Activated naive CD8-positive, alpha-beta T cell (primary cell): Measurements from ENCODE around the gene IP6K2.
"Not testable (repeated sequence)": the region's sequence is repeated elsewhere in the genome, so short reads cannot be mapped to it uniquely, and the experiment has no call there.

Experiments used
- H3K27ac Mint-ChIP-seq: one replicate; pipeline ENCODE4 v1.8.0; 2021; ENCODE audit warnings: mixed read lengths
- H3K27me3 Mint-ChIP-seq: one replicate; pipeline ENCODE4 v1.8.0; 2021; ENCODE audit warnings: mixed read lengths
- H3K36me3 Mint-ChIP-seq: one replicate; pipeline ENCODE4 v1.8.0; 2021; ENCODE audit warnings: mixed read lengths
- H3K4me1 Mint-ChIP-seq: one replicate; pipeline ENCODE4 v1.8.0; 2021; ENCODE audit warnings: low read depth, mixed read lengths
- H3K4me3 Mint-ChIP-seq: one replicate; pipeline ENCODE4 v1.8.0; 2021; ENCODE audit warnings: mild to moderate bottlenecking, mixed read lengths
- H3K9me3 Mint-ChIP-seq: one replicate; pipeline ENCODE4 v1.8.0; 2021; ENCODE audit warnings: low read depth, mixed read lengths

Gene IP6K2, protein sequence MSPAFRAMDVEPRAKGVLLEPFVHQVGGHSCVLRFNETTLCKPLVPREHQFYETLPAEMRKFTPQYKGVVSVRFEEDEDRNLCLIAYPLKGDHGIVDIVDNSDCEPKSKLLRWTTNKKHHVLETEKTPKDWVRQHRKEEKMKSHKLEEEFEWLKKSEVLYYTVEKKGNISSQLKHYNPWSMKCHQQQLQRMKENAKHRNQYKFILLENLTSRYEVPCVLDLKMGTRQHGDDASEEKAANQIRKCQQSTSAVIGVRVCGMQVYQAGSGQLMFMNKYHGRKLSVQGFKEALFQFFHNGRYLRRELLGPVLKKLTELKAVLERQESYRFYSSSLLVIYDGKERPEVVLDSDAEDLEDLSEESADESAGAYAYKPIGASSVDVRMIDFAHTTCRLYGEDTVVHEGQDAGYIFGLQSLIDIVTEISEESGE

DNA sequence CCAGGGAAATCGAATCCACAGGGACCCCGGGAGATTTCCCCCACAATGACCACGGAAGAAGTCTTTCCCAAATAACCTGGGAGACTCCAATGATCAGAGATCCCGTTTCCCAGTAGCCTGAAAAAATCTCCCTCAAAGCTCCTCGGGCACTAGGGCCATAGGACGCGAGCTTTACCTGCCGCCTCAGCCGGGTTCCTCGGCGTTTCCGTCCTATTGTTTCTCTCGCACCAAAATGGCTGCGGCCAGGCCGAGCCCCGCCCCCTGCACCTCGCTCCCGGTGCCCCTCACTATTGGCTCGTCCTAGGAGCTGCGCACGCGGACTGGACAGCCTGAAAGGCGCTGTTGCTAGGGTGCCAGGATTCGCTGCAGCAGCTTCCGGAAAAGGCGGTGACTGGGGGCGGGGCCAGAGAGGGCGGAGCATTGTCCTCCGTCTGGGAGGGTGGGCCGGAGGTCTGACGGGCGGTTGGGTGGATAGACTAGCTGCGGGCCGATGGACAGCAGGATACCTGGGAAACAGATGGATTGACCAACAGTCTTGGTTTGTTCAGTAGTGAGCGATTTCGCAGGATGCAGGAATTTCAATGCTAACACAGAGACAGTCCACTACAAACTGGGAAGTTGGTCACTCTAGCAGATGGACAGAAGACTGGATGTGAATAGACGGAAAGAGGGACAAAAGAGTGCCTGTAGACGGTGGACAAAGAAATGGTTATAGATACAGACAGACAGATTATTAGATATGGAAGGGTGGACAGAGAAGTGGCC is at the start of gene IP6K2:
Gene IP6K2, minus strand, starts transcription at position 240 of the 765 bp plus-strand sequence. CDS start 21,930 bp downstream, outside the sequence.
- no peaks in the 10 kb centered on the region for H3K27me3 Mint-ChIP-seq
- peaks cover 36% of the 10 kb centered on the region for H3K4me1 Mint-ChIP-seq
- no peaks in the 10 kb centered on the region for H3K9me3 Mint-ChIP-seq
- H3K36me3 Mint-ChIP-seq = peaks cover 2% of the 10 kb centered on the region
- H3K27ac Mint-ChIP-seq = peak within 1 kb of the TSS; percentile 93
- H3K4me3 Mint-ChIP-seq = peak within 1 kb of the TSS; percentile 98

DNA sequence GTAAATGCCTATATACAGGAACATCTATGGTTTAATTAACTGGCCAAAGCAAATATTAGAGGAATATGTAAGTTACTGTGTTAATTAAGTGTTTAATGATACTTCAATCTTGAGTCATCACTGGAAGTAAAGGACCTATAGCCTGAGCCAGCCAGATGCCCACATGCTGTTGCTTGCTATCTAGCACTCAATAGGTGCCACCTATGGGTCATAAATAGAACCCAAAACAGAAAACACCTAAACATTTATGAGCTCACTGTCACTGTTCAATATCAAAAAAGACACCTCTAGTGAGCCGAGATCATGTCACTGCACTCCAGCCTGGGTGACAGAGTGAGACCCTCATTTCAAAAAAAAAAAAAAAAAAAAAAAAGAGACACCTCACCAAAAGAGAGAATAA is 48.4 kb upstream of the IP6K2 start:
- no peaks in the 10 kb centered on the region for H3K4me1 Mint-ChIP-seq
- no peak overlapping the region for H3K27ac Mint-ChIP-seq
- H3K4me3 Mint-ChIP-seq = no peak overlapping the region
- H3K27me3 Mint-ChIP-seq = no peaks in the 10 kb centered on the region
- H3K9me3 Mint-ChIP-seq = no peaks in the 10 kb centered on the region
- H3K36me3 Mint-ChIP-seq = peaks cover 7% of the 10 kb centered on the region

DNA sequence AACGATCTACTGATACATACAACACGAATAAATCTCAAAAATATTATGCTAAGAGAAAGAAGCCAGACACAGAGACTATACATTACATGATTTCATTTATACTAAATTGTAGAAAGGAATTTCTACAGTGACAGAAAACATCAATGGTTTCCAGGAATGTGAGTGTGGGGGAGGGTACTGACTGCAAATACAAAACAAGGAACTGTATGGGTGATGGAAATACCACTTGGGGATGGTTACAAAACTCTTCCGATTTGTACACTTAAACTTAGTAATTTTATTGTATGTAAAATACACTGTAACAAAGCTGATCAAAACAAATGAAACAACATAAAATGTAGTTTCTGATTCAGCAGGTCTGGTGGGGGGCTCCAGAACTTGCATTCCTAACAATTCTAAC is 45.8 kb upstream of the IP6K2 start:
- Mint-ChIP-seq H3K9me3 (no peaks in the 10 kb centered on the region), H3K27ac (no peak overlapping the region)

DNA sequence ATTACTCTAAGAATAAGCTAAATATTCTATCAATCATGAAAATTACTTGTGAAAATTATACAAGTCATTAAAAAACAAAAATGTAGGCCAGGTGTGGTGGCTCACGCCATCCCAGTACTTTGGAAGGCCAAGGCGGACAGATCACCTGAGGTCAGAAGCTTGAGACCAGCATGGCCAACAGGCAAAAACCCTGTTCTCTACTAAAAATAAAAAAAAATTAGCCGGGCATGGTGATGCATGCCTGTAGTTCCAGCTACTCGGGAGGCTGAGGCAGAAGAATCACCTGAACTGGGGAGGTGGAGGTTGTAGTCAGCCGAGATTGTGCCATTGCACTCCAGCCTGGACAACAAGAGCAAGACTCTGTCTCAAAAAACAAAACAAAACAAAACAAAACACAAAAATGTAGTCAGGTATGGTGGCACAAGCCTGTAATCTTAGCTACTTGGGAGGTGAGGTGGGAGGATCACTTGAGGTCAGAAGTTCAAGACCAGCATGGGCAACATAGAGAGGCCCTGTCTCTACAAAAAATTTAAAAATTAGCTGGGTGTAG is 43.0 kb upstream of the IP6K2 start:
- not testable (repeated sequence) for H3K9me3 Mint-ChIP-seq, H3K4me3 Mint-ChIP-seq, H3K27ac Mint-ChIP-seq, H3K36me3 Mint-ChIP-seq, H3K4me1 Mint-ChIP-seq, H3K27me3 Mint-ChIP-seq

More for the DNA sequence above, 45.8 kb upstream of the IP6K2 start:
- H3K4me1 Mint-ChIP-seq = no peaks in the 10 kb centered on the region
- H3K4me3 Mint-ChIP-seq = no peak overlapping the region
- H3K27me3 Mint-ChIP-seq = no peaks in the 10 kb centered on the region
- peaks cover 5% of the 10 kb centered on the region for H3K36me3 Mint-ChIP-seq

DNA sequence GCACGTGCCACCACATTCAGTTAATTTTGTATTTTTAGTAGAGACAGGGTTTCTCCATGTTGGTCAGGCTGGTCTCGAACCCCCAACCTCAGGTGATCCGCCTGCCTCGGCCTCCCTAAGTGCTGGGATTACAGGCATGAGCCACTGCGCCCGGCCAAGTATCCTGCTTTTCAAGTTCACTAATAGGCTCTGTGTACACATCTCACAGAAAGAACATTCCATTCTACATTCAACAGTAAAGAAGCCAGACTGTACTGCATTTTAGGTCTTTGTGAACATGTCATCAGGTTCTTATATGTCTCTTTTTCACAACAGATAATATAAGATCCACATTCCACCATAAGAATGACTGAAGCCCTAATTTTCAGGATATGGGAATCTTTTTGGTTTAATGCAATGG is 42.5 kb upstream of the IP6K2 start:
- H3K9me3 Mint-ChIP-seq, H3K4me3 Mint-ChIP-seq, H3K36me3 Mint-ChIP-seq, H3K27me3 Mint-ChIP-seq, H3K27ac Mint-ChIP-seq, H3K4me1 Mint-ChIP-seq: not testable (repeated sequence)

DNA sequence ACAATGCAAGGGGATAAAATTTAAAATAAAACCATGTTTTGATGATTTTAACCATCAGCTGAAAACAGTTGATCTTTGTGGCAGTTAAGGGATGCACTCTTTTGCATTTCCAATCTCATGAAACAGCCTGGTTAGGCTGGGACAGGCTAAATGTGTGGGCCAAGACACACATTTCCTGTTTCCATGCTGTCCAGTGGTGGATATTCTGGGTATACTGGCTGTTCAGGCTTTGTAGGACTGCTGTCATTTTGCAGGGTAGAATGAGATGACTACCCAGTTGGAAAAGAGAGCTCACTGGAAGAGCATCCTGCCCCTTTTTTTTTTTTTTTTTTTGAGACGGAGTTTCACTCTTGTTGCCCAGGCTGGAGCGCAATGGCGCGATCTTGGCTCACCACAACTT is 42.0 kb upstream of the IP6K2 start:
- Mint-ChIP-seq H3K27ac (no peak overlapping the region), H3K4me1 (no peaks in the 10 kb centered on the region), H3K9me3 (no peaks in the 10 kb centered on the region), H3K36me3 (peaks cover 6% of the 10 kb centered on the region), H3K4me3 (no peak overlapping the region), H3K27me3 (no peaks in the 10 kb centered on the region)

DNA sequence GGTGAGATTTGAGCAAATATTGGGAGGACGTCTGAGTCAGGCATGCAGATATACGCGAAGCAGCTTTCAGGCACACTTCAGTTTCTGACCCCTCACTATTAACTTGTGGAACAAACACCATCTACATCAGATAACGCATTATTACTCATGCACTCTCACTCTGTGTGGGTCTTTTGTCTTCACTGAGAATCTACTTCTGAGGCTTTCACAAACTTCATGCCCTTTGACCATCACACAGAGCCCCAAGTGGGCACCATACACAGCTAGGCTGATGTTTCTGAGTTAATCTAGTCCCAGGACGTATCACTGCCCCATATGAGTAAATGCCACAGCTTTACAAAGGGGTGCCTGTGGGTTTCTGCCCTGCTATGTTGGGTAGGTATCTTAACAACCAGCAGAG is 39.6 kb upstream of the IP6K2 start:
- Mint-ChIP-seq H3K27ac (no peak overlapping the region), H3K4me3 (no peak overlapping the region), H3K36me3 (peaks cover 4% of the 10 kb centered on the region)

DNA sequence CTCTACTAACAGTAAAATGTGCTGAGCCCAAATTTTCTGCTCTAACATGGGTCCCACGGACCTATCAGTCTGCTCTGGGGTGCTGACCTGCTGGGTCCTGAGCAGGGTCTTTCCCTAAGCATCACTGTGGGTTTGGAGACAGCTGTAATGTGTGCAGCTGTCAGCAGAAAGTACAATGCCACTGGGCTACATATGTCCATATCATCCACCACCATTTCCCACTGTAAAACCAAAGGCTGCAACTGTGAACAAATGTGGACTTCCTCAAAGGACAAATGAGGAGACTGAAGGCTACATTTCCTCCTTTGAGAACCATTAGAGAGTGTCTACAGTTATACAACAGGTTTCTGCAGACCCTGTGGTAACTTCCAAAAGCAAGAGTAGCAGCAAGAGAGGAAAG is 33.8 kb upstream of the IP6K2 start:
- no peak overlapping the region for H3K27ac Mint-ChIP-seq
- no peak overlapping the region for H3K4me3 Mint-ChIP-seq
- peaks cover 4% of the 10 kb centered on the region for H3K36me3 Mint-ChIP-seq
- no peaks in the 10 kb centered on the region for H3K4me1 Mint-ChIP-seq
- no peaks in the 10 kb centered on the region for H3K27me3 Mint-ChIP-seq
- no peaks in the 10 kb centered on the region for H3K9me3 Mint-ChIP-seq

More for the DNA sequence above, 39.6 kb upstream of the IP6K2 start:
- Mint-ChIP-seq H3K27me3 (no peaks in the 10 kb centered on the region), H3K9me3 (no peaks in the 10 kb centered on the region), H3K4me1 (no peaks in the 10 kb centered on the region)

DNA sequence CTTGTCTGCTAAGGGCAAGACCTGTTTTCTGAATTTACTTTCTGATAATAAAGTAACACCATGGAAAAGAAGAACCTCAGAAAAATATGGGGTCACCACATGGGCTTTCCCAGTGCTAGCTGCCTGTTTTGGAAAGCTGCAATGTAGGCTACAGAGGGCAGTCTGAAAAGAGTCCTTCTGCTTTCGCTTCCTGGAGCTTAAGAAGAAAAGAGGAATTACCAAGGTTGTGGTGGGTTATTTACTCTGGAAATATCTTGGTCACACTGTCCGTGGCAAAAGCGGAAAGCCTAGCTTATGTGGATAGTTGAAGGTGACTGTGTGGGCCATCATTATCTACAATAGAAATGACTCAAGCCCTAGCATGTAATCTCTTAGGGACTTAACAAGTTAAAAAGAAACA is 31.7 kb upstream of the IP6K2 start:
- Mint-ChIP-seq H3K4me3 (no peak overlapping the region), H3K9me3 (no peaks in the 10 kb centered on the region), H3K27ac (no peak overlapping the region), H3K4me1 (no peaks in the 10 kb centered on the region), H3K36me3 (peaks cover 6% of the 10 kb centered on the region), H3K27me3 (no peaks in the 10 kb centered on the region)

DNA sequence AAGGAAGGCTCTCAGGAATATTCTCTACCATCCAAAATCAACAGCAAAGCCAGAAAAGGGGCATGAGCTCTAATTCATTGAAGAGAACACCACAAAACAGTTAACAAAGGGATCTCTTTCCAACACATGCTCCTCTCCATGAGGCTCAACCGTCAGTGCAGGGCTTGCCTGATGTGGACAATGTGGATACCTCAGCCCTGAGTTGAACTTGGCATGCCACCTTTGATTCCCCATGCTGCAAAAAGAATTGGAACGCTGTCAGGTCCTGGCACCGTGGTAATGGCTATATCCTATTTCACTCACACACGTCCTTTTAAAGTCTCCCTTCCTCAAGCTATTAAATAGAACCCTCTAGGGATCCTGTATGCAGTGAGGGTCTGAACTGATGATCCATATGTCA is 30.7 kb upstream of the IP6K2 start:
- Mint-ChIP-seq H3K27me3 (no peaks in the 10 kb centered on the region), H3K4me3 (no peak overlapping the region), H3K27ac (no peak overlapping the region), H3K4me1 (no peaks in the 10 kb centered on the region), H3K9me3 (no peaks in the 10 kb centered on the region), H3K36me3 (peaks cover 6% of the 10 kb centered on the region)

DNA sequence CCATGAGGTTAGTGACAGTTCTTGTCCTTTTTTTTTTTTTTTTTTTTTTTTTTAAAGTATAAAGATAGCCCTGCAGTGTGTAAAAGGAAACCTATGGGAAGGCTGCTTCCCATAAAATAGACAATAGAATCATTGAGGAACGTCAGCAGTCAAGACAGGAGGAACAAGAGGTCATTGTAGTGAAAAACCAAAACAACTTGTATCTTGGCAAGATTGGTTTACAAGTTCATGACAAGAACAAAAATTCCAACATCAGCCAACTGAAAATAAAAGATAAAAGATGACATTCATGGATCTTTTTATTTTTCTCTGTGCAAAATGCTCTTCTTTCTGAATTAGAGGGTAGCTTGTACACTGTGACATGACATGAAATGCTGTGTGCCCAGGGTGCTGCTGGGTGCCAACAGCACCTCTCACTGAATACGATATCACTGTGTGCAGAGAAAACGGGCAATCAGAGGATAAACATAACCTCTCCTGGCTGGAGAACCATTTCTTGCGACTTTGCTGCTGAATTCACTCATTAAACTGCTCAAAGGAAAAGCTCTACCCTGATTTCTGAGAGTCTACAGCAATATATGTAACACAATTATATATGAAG is 30.1 kb upstream of the IP6K2 start:
- Mint-ChIP-seq H3K9me3 (no peaks in the 10 kb centered on the region), H3K27ac (no peak overlapping the region), H3K27me3 (no peaks in the 10 kb centered on the region), H3K36me3 (peaks cover 6% of the 10 kb centered on the region), H3K4me3 (no peak overlapping the region), H3K4me1 (no peaks in the 10 kb centered on the region)

DNA sequence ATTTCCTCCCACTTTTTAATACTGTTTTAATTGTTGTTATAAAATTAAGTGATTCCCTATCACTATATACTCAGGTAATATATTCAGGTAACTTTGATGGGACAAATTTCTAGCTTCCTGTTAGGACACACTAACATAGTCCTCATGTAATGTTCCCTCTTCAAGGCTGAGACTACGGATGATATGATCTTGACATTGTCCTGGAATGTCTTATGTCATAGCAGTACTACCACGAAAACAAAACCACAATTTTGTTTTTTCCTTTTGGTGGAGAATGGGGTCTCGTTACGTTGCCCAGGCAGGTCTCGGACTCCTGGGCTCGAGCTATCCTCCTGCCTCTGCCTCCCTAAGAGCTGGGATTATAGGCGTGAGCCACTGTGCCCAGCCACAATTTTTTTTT is 26.8 kb upstream of the IP6K2 start:
- H3K27ac Mint-ChIP-seq = no peak overlapping the region
- H3K4me3 Mint-ChIP-seq = no peak overlapping the region
- no peaks in the 10 kb centered on the region for H3K27me3 Mint-ChIP-seq
- no peaks in the 10 kb centered on the region for H3K9me3 Mint-ChIP-seq
- H3K36me3 Mint-ChIP-seq = peaks cover 6% of the 10 kb centered on the region
- no peaks in the 10 kb centered on the region for H3K4me1 Mint-ChIP-seq

DNA sequence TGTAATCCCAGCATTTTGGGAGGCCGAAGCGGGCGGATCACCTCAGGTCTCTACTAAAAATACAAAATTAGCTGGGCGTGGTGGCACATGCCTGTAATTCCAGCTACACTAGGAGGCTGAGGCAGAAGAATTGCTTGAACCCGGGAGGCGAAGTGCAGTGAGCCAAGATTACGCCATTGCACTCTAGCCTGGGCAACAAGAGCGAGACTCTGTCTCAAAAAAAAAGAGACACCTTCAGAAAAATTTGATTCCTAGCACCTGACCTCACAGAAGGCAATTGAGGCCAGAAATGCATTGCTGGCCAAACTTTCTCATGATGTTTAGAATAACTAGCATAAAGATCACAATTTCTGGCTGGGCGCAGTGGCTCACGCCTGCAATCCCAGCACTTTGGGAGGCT is 24.2 kb upstream of the IP6K2 start:
- H3K9me3 Mint-ChIP-seq, H3K27me3 Mint-ChIP-seq, H3K4me1 Mint-ChIP-seq, H3K27ac Mint-ChIP-seq, H3K4me3 Mint-ChIP-seq, H3K36me3 Mint-ChIP-seq: not testable (repeated sequence)

DNA sequence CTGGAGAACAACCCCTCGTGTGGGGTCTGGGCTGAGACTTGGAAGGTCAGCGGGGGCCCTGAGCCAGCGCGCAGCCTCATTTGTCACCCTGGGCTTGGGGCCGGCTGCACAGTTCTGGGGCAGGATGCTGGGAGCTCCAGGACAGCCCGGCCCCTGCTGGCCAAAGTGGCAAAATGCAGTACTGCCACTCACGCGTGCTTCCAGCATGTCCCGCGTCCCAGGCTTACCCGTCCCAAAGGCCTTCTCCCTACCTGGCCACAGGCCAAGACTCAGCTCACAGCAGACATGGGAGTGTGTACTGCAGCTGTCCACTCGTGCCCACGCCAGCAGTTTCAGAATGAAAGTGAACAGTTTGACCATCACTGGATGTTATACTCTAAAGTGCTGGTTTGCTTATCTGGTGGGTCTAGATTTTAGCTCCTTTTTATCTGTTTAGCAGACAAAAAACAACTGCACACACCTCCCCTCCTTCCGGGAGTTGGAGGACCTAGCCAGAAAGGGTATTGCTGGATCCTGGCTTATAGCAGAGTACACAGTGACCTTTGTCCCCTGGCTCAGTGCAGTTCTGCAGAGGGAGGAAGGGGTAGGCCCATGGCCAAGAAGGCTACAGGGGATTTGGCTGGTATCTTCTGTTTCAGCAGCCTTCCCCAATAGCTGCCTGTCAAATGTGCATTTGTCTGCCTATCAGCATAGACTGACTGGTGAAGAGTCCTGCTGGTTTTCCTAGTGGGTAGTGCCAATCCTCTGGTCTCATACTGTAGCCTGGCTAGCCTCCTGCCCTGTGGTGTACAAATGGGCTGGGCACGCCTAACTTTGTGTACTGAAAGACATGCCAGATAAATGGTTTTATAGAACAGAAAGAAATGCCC is 23.2 kb upstream of the IP6K2 start:
- Mint-ChIP-seq H3K36me3 (no peaks in the 10 kb centered on the region), H3K27ac (no peak overlapping the region), H3K27me3 (no peaks in the 10 kb centered on the region), H3K4me1 (no peaks in the 10 kb centered on the region), H3K9me3 (no peaks in the 10 kb centered on the region), H3K4me3 (no peak overlapping the region)
